Aorta (tissue), 5 donors: ENCODE data around the gene ADSS1. TPM values are rescaled to one million over a fixed set of nuclear protein-coding genes. Genes with fewer than 3 reads are reported as not detected.
A peak's percentile ranks its signal among the peaks of the same experiment; 100 is the strongest.

Experiments
- ATAC-seq: fragments of 200-7000 bp; cut with Tn5 transposase; one replicate; pipeline ENCODE4 v1.9.1; 2022; ENCODE audit warnings: moderate library complexity; ENCODE audit not compliant: low FRiP score
- DNase-seq, 2 donors: peaks; one replicate each; pipeline ENCODE4 v3.0.0-alpha.2; 2020
- H3K27ac ChIP-seq, 2 donors: one replicate each; pipeline ENCODE4 v1.5.1; 2013; ENCODE audit warnings: low read length in 2 of 2, mild to moderate bottlenecking in 2 of 2, moderate library complexity in 2 of 2, control low read depth in 1 of 2, inconsistent platforms in 1 of 2, low read depth in 1 of 2
- H3K27me3 ChIP-seq, 2 donors: one replicate each; pipeline ENCODE4 v1.6.1; 2013; ENCODE audit warnings: control low read depth in 1 of 2, low read length in 1 of 2, mild to moderate bottlenecking in 1 of 2, moderate library complexity in 1 of 2; ENCODE audit not compliant: insufficient read depth in 2 of 2, control insufficient read depth in 1 of 2
- H3K36me3 ChIP-seq, 2 donors: one replicate each; pipeline ENCODE4 v1.6.1; 2013; ENCODE audit warnings: control low read depth in 1 of 2, low read length in 1 of 2, mild to moderate bottlenecking in 1 of 2; ENCODE audit not compliant: insufficient read depth in 2 of 2, control insufficient read depth in 1 of 2
- H3K4me1 ChIP-seq, 2 donors: one replicate each; pipeline ENCODE4 v1.6.1; 2013; ENCODE audit warnings: low read length in 2 of 2, control low read depth in 1 of 2, mild to moderate bottlenecking in 1 of 2, moderate library complexity in 1 of 2; ENCODE audit not compliant: insufficient read depth in 2 of 2, control insufficient read depth in 1 of 2
- H3K4me3 ChIP-seq, 2 donors: one replicate each; pipeline ENCODE4 v1.5.1; 2013; ENCODE audit warnings: low read length in 2 of 2, control low read depth in 1 of 2, mild to moderate bottlenecking in 1 of 2
- H3K9me3 ChIP-seq: one replicate; pipeline ENCODE4 v1.6.1; 2013; ENCODE audit warnings: mild to moderate bottlenecking, low read length; ENCODE audit not compliant: control insufficient read depth
- WGBS, 2 donors: extraction: QIAGEN DNeasy Blood & Tissue Kit; methylation state at CpG; one replicate each; pipeline ENCODE4 v1.1.7; 2013; 5-methylcytosine and 5-hydroxymethylcytosine counted together
- intact Hi-C, 2 donors: fragments of 100-400 bp; cut with DNase I; formaldehyde crosslinking; loops; one replicate each; pipeline versions ENCODE4 v1.14.2 to v1.15.0; 2022
- long read RNA-seq, 2 donors: library from polyadenylated mRNA; unstranded; transcript quantifications; one replicate each; pipeline ENCODE4 v2.0.0, GENCODE V29; 2020 to 2021
- polyA plus RNA-seq, 2 donors: library from polyadenylated mRNA; stranded (reverse); fragments of 200-250 nt; gene quantifications; one replicate each; pipeline ENCODE4 v1.2.3, GENCODE V29; 2013
- total RNA-seq, 2 donors: library from RNA; stranded (reverse); fragmentation: NEBNext Ultra II Directional; extraction: Animal tissue kit (Norgen Biotek cat#: 25700); gene quantifications; one replicate each; pipeline ENCODE4 v1.2.1, GENCODE V29; 2021
- donor health status: healthy with polysubstance abuse.
- donor health status: Bipolar disorder and iron deficiency.
- donor health status: DM: no; HTN: no; CAD: no.
- donor health status: DM: no; HTN: no; CAD: no.
- donor health status: DM: yes; HTN: yes; CAD: no.

Gene ADSS1
- total RNA-seq (10 to 100 TPM; 44.8 to 63.2 TPM), polyA plus RNA-seq (10 to 100 TPM; 25.0 to 80.2 TPM)
- long read RNA-seq, donor 1, transcript ADSSL1-201 (13 exons, 1,766 nt), result major isoform, 29 of 44 reads
- long read RNA-seq, donor 1, partial matches to known transcripts, result 9 of 44 reads
- long read RNA-seq, donor 1, other reads (novel, unspliced or antisense), result 6 of 44 reads
- long read RNA-seq, donor 2, transcript ADSSL1-201 (13 exons, 1,766 nt), result major isoform, 25 of 46 reads
- long read RNA-seq, donor 2, partial matches to known transcripts, result 4 of 46 reads
- long read RNA-seq, donor 2, other reads (novel, unspliced or antisense), result 14 of 46 reads

- Histone ChIP-seq H3K36me3 (peaks cover 0 to 2% of the 10 kb centered on the region in 2 donors), H3K9me3 (no peaks in the 10 kb centered on the region), H3K27me3 (no peaks in the 10 kb centered on the region), H3K27ac (peak within 1 kb of the TSS in 1 of 2 donors; percentile 25), H3K4me3 (peak within 1 kb of the TSS; percentile 45 to 73), H3K4me1 (no peaks in the 10 kb centered on the region)
- intact Hi-C loops, result loop anchor here in 1 of 2 donors (5.0 kb wide), 1 partner anchor 37 kb away; the partner anchor contains the start of gene INF2
- WGBS, 2 donors, result 5% methylated on average over 49 to 82 of the region's 82 CpGs
- DNase-seq (peak; percentile 86 to 90), ATAC-seq (peak; percentile 65)
Observed at GRCh38 chr14:104723651-104724406, at the start of gene ADSS1. Gene ADSS1, plus strand, starts transcription at chr14:104724229. Its CDS starts 42 bp downstream, at chr14:104724271.

GRCh38 chr14:104675447-104675846 lies 48.6 kb upstream of the ADSS1 start:
- no peak overlapping the region for H3K27ac ChIP-seq
- no peaks in the 10 kb centered on the region for H3K4me1 ChIP-seq
- no peaks in the 10 kb centered on the region for H3K27me3 ChIP-seq
- 91 to 97% methylated on average over 2 of the region's 2 CpGs for WGBS, 2 donors
- intact Hi-C loops, result no loop called here
- no peaks in the 10 kb centered on the region for H3K9me3 ChIP-seq
- H3K36me3 ChIP-seq, result no peaks in the 10 kb centered on the region
- DNase-seq (no peak), ATAC-seq (no peak)
- H3K4me3 ChIP-seq, result no peak overlapping the region

GRCh38 chr14:104676130-104676693 lies 47.8 kb upstream of the ADSS1 start:
- intact Hi-C loops, result no loop called here
- no peak for ATAC-seq
- Histone ChIP-seq H3K36me3 (no peaks in the 10 kb centered on the region), H3K4me1 (no peaks in the 10 kb centered on the region), H3K27me3 (no peaks in the 10 kb centered on the region), H3K9me3 (no peaks in the 10 kb centered on the region), H3K4me3 (no peak overlapping the region), H3K27ac (no peak overlapping the region)
- DNase-seq, result peak; percentile 50 to 73
- 92 to 93% methylated on average over 7 of the region's 7 CpGs for WGBS, 2 donors

GRCh38 chr14:104676694-104677511 lies 47.1 kb upstream of the ADSS1 start:
- no peaks in the 10 kb centered on the region for H3K36me3 ChIP-seq
- ATAC-seq (peak; percentile 1), DNase-seq (peak; percentile 64 to 78)
- intact Hi-C loops, result no loop called here
- WGBS, 2 donors, result 46 to 57% methylated on average over 24 to 29 of the region's 29 CpGs
- no peak overlapping the region for H3K4me3 ChIP-seq
- no peaks in the 10 kb centered on the region for H3K4me1 ChIP-seq
- no peaks in the 10 kb centered on the region for H3K27me3 ChIP-seq
- peak overlapping the region in 1 of 2 donors; percentile 30 for H3K27ac ChIP-seq
- H3K9me3 ChIP-seq, result no peaks in the 10 kb centered on the region

- H3K4me1 ChIP-seq, result no peaks in the 10 kb centered on the region
- peak; percentile 90 to 92 for DNase-seq
- intact Hi-C loops, result no loop called here
Observed at GRCh38 chr14:104677512-104678332, 46.3 kb upstream of the ADSS1 start.

GRCh38 chr14:104678346-104678745 lies 45.7 kb upstream of the ADSS1 start:
- intact Hi-C loops, result no loop called here
- peak; percentile 3 for ATAC-seq
- 19% methylated on average over 13 of the region's 13 CpGs for WGBS, 2 donors

More at GRCh38 chr14:104677512-104678332, 46.3 kb upstream of the ADSS1 start:
- Histone ChIP-seq H3K9me3 (no peaks in the 10 kb centered on the region), H3K27me3 (no peaks in the 10 kb centered on the region), H3K27ac (peak overlapping the region in 1 of 2 donors; percentile 30), H3K36me3 (no peaks in the 10 kb centered on the region), H3K4me3 (peak overlapping the region; percentile 28 to 35)
- ATAC-seq, result peak; percentile 85
- 1% methylated on average over 42 to 43 of the region's 43 CpGs for WGBS, 2 donors

GRCh38 chr14:104678901-104679705 lies 44.9 kb upstream of the ADSS1 start:
- intact Hi-C loops, result no loop called here
- H3K4me1 ChIP-seq, result no peaks in the 10 kb centered on the region
- peak overlapping the region in 1 of 2 donors; percentile 7 for H3K27ac ChIP-seq
- H3K36me3 ChIP-seq, result no peaks in the 10 kb centered on the region
- peak in 1 of 2 donors; percentile 53 for DNase-seq
- H3K27me3 ChIP-seq, result no peaks in the 10 kb centered on the region
- H3K4me3 ChIP-seq, result no peak overlapping the region
- 85 to 87% methylated on average over 18 of the region's 18 CpGs for WGBS, 2 donors
- no peaks in the 10 kb centered on the region for H3K9me3 ChIP-seq
- ATAC-seq, result no peak

More at GRCh38 chr14:104678346-104678745, 45.7 kb upstream of the ADSS1 start:
- H3K36me3 ChIP-seq, result no peaks in the 10 kb centered on the region
- H3K4me3 ChIP-seq, result peak overlapping the region; percentile 28 to 35
- H3K4me1 ChIP-seq, result no peaks in the 10 kb centered on the region
- H3K27ac ChIP-seq, result peak overlapping the region in 1 of 2 donors; percentile 30
- no peaks in the 10 kb centered on the region for H3K27me3 ChIP-seq
- no peaks in the 10 kb centered on the region for H3K9me3 ChIP-seq
- peak in 1 of 2 donors; percentile 64 for DNase-seq
